Renal cortical epithelial cell (primary cell): ENCODE data around the gene EGLN1. TPM values are rescaled to one million over a fixed set of nuclear protein-coding genes. Genes with fewer than 3 reads are reported as not detected.
"Not testable (repeated sequence)": the region's sequence is repeated elsewhere in the genome, so short reads cannot be mapped to it uniquely, and the experiment has no call there.

ENCODE experiments used
- DNase-seq: peaks from one replicate; pipeline ENCODE4 v3.0.0-alpha.2; 2011; ENCODE audit warnings: low read depth
- total RNA-seq: library from RNA; depleted of rRNA; stranded (reverse); fragments of >200 nt; gene quantifications from 2 replicates; pipeline ENCODE4 v1.2.3, GENCODE V29; 2014

EGLN1 gene
- 115 and 142 TPM in 2 replicates for total RNA-seq

GRCh38 chr1:231421971-231422797, at the start of gene EGLN1:
EGLN1 (minus strand) TSS chr1:231422287; CDS start chr1:231421888, 399 bp downstream.
- peak; percentile 86 for DNase-seq

GRCh38 chr1:231471500-231471899, 49.4 kb upstream of the EGLN1 start:
- DNase-seq = not testable (repeated sequence)

- DNase-seq = not testable (repeated sequence)
Measured at GRCh38 chr1:231471027-231471426, 48.9 kb upstream of the EGLN1 start.

- no peak for DNase-seq
Measured at GRCh38 chr1:231467986-231468385, 45.9 kb upstream of the EGLN1 start.

GRCh38 chr1:231465051-231465450, 43.0 kb upstream of the EGLN1 start:
- DNase-seq = no peak

- DNase-seq = no peak
Measured at GRCh38 chr1:231463541-231463940, 41.5 kb upstream of the EGLN1 start.

- DNase-seq = peak; percentile 90
Measured at GRCh38 chr1:231460614-231461013, 38.5 kb upstream of the EGLN1 start.

GRCh38 chr1:231459438-231459837, 37.4 kb upstream of the EGLN1 start:
- DNase-seq = not testable (repeated sequence)

GRCh38 chr1:231457956-231458355, 35.9 kb upstream of the EGLN1 start:
- DNase-seq = not testable (repeated sequence)

- DNase-seq = not testable (repeated sequence)
Measured at GRCh38 chr1:231454133-231454532, 32.0 kb upstream of the EGLN1 start.

GRCh38 chr1:231446138-231446537, 24.1 kb upstream of the EGLN1 start:
- peak; percentile 12 for DNase-seq

- DNase-seq = no peak
Measured at GRCh38 chr1:231444059-231444458, 22.0 kb upstream of the EGLN1 start.

GRCh38 chr1:231443363-231443762, 21.3 kb upstream of the EGLN1 start:
- no peak for DNase-seq

- DNase-seq = peak; percentile 11
Measured at GRCh38 chr1:231442735-231443134, 20.6 kb upstream of the EGLN1 start.

GRCh38 chr1:231432996-231433395, 10.9 kb upstream of the EGLN1 start:
- DNase-seq = no peak

- DNase-seq = no peak
Measured at GRCh38 chr1:231431665-231432415, 9.8 kb upstream of the EGLN1 start.

GRCh38 chr1:231430678-231431352, 8.7 kb upstream of the EGLN1 start:
- DNase-seq = not testable (repeated sequence)

GRCh38 chr1:231428377-231428776, 6.3 kb upstream of the EGLN1 start:
- no peak for DNase-seq

- DNase-seq = no peak
Measured at GRCh38 chr1:231424950-231425805, 3.1 kb upstream of the EGLN1 start.

GRCh38 chr1:231423648-231424047, 1.6 kb upstream of the EGLN1 start:
- DNase-seq = peak; percentile 61

- no peak for DNase-seq
Measured at GRCh38 chr1:231422798-231423309, 767 bp upstream of the EGLN1 start.
